SK-N-SH (cell line): ENCODE measurements around the gene FAM222B. TPM values are rescaled to one million over a fixed set of nuclear protein-coding genes. Genes with fewer than 3 reads are reported as not detected.

Experiments used
- CTCF ChIA-PET: fragments of 300-600, 350-600 bp; formaldehyde crosslinking; extraction: SDS; loops from one replicate; lab custom pipeline; 2021; lab: Yijun Ruan, JAX
- POLR2A ChIA-PET: fragments of 350-600 bp; sonication (Branson Sonifier 250); formaldehyde crosslinking; extraction: SDS; loops from one replicate; lab custom pipeline; 2020; ENCODE audit warnings: antibody characterized with exemption, inconsistent platforms; lab: Yijun Ruan, JAX
- DNase-seq: peaks from one replicate; pipeline ENCODE4 v3.0.0; 2012
- H2AFZ ChIP-seq: fragments of 200-600 bp; sonication (generic); 2 replicates; pipeline ENCODE4 v1.8.1; 2016; ENCODE audit warnings: antibody characterized with exemption, mild to moderate bottlenecking, low read depth
- H3F3A ChIP-seq: fragments of 200-600 bp; sonication (generic); replicated peaks from 2 replicates; pipeline ENCODE3; 2016; ENCODE audit warnings: antibody characterized with exemption, mild to moderate bottlenecking; ENCODE audit not compliant: insufficient read depth
- H3K27ac ChIP-seq, 2 experiments: fragments of 200-500 bp in 1 of 2; fragments of 200-600 bp in 1 of 2; sonication (Bioruptor generic) in 1 of 2; sonication (generic), shearing (Covaris generic) in 1 of 2; 2 replicates each; pipeline versions ENCODE4 v1.5.1 to v1.6.1; 2014 to 2016; ENCODE audit warnings: low read depth in 2 of 2, inconsistent platforms in 1 of 2, low read length in 1 of 2, mild to moderate bottlenecking in 1 of 2, mixed read lengths in 1 of 2
- H3K27me3 ChIP-seq: fragments of 200-600 bp; sonication (generic), shearing (Covaris generic); 2 replicates; pipeline ENCODE4 v1.6.1; 2016; ENCODE audit warnings: mixed run types; ENCODE audit not compliant: insufficient read depth
- H3K36me3 ChIP-seq, 2 experiments: fragments of 200-500 bp in 1 of 2; fragments of 200-600 bp in 1 of 2; sonication (Bioruptor generic) in 1 of 2; sonication (generic) in 1 of 2; replicated peaks in 1 of 2; 2 replicates each; pipeline versions ENCODE3 to v1.5.1; 2014 to 2016; ENCODE audit warnings: low read length in 1 of 2, mild to moderate bottlenecking in 1 of 2; ENCODE audit not compliant: insufficient read depth in 2 of 2, control insufficient read depth in 1 of 2
- H3K4me1 ChIP-seq, 2 experiments: fragments of 200-500 bp in 1 of 2; fragments of 200-600 bp in 1 of 2; sonication (Bioruptor generic) in 1 of 2; sonication (generic), shearing (Covaris generic) in 1 of 2; 2 replicates each; pipeline versions ENCODE4 v1.5.1 to v1.6.1; 2014 to 2016; ENCODE audit warnings: low read depth in 1 of 2, low read length in 1 of 2, mixed run types in 1 of 2; ENCODE audit not compliant: insufficient read depth in 2 of 2, control insufficient read depth in 1 of 2
- H3K4me2 ChIP-seq: fragments of 200-600 bp; sonication (generic), shearing (Covaris generic); 2 replicates; pipeline ENCODE4 v1.6.1; 2017; ENCODE audit warnings: mixed run types
- H3K4me3 ChIP-seq, 2 experiments: fragments of 200-500 bp in 1 of 2; fragments of 200-600 bp in 1 of 2; sonication (Bioruptor generic) in 1 of 2; sonication (generic), shearing (Covaris generic) in 1 of 2; 2 replicates each; pipeline versions ENCODE4 v1.5.1 to v1.8.1; 2014 to 2016; ENCODE audit warnings: low read depth in 2 of 2, inconsistent platforms in 1 of 2, low read length in 1 of 2, mild to moderate bottlenecking in 1 of 2, mixed read lengths in 1 of 2, moderate library complexity in 1 of 2
- H3K79me2 ChIP-seq: fragments of 200-600 bp; sonication (generic); 2 replicates; pipeline ENCODE4 v1.8.1; 2017; ENCODE audit warnings: mild to moderate bottlenecking; ENCODE audit not compliant: insufficient read depth
- H3K9ac ChIP-seq: fragments of 200-600 bp; sonication (generic); 2 replicates; pipeline ENCODE4 v1.6.1; 2017; ENCODE audit warnings: mixed run types
- H3K9me2 ChIP-seq: fragments of 200-600 bp; sonication (generic); 2 replicates; pipeline ENCODE4 v1.6.1; 2017; ENCODE audit warnings: mixed run types
- H3K9me3 ChIP-seq: fragments of 200-600 bp; sonication (generic); 2 replicates; pipeline ENCODE4 v1.6.1; 2017; ENCODE audit warnings: mixed run types, mild to moderate bottlenecking, moderate library complexity
- H4K20me1 ChIP-seq: fragments of 200-600 bp; sonication (generic); 2 replicates; pipeline ENCODE4 v1.6.1; 2017; ENCODE audit warnings: mild to moderate bottlenecking, mixed run types; ENCODE audit not compliant: insufficient read depth
- ELF1 ChIP-seq: IDR thresholded peaks from 2 replicates; pipeline ENCODE4 v1.4.0; 2012
- FOSL2 ChIP-seq: IDR thresholded peaks from 2 replicates; pipeline ENCODE4 v1.4.0; 2012; ENCODE audit warnings: low read depth, mild to moderate bottlenecking, moderate library complexity, borderline replicate concordance
- FOXM1 ChIP-seq: IDR thresholded peaks from 2 replicates; pipeline ENCODE4 v1.4.0; 2012; ENCODE audit warnings: low read depth, mild to moderate bottlenecking
- GABPA ChIP-seq: IDR thresholded peaks from 2 replicates; pipeline ENCODE4 v1.4.0; 2012; ENCODE audit warnings: low read depth, mild to moderate bottlenecking
- GATA2 ChIP-seq: sonication (generic); formaldehyde crosslinking; IDR thresholded peaks from 2 replicates; pipeline ENCODE4 v1.5.0; 2020; ENCODE audit warnings: mild to moderate bottlenecking, missing genetic modification reagents
- MEF2A ChIP-seq: IDR thresholded peaks from 2 replicates; pipeline ENCODE4 v1.4.0; 2012; ENCODE audit warnings: low read depth, borderline replicate concordance
- NFIC ChIP-seq: IDR thresholded peaks from 2 replicates; pipeline ENCODE4 v1.4.0; 2012; ENCODE audit warnings: borderline replicate concordance
- NRF1 ChIP-seq: IDR thresholded peaks from 2 replicates; pipeline ENCODE4 v1.6.1; 2012; ENCODE audit warnings: low read depth, mild to moderate bottlenecking, low read length
- RAD21 ChIP-seq: IDR thresholded peaks from 2 replicates; pipeline ENCODE4 v1.6.1; 2012; ENCODE audit warnings: mild to moderate bottlenecking, low read length
- RXRA ChIP-seq: IDR thresholded peaks from 2 replicates; pipeline ENCODE4 v1.4.0; 2012; ENCODE audit warnings: low read depth, mild to moderate bottlenecking, borderline replicate concordance
- SMC3 ChIP-seq: IDR thresholded peaks from 2 replicates; pipeline ENCODE4 v1.6.1; 2012; ENCODE audit warnings: low read depth, low read length, improper control_type of control experiment
- TCF12 ChIP-seq: IDR thresholded peaks from 2 replicates; pipeline ENCODE4 v1.4.0; 2012
- YY1 ChIP-seq: IDR thresholded peaks from 2 replicates; pipeline ENCODE4 v1.4.0; 2012; ENCODE audit warnings: low read depth, mild to moderate bottlenecking
- WGBS: methylation state at CpG from one replicate; pipeline ENCODE4 v1.1.6; 2017; ENCODE audit warnings: low lambda C conversion rate; 5-methylcytosine and 5-hydroxymethylcytosine counted together
- polyA plus RNA-seq, 3 experiments: library from polyadenylated mRNA; depleted of rRNA; stranded (reverse); fragments of >200 nt; gene quantifications; 2 replicates each; pipeline ENCODE4 v1.2.3, GENCODE V29; 2012
- TF ChIP-seq, protein P1 (sequence below): IDR thresholded peaks from 2 replicates; pipeline ENCODE4 v1.4.0; 2012; ENCODE audit warnings: low read depth, borderline replicate concordance
- TF ChIP-seq, protein P2 (sequence below): IDR thresholded peaks from 2 replicates; pipeline ENCODE4 v1.4.0; 2012; ENCODE audit warnings: low read depth, borderline replicate concordance
- TF ChIP-seq, protein P3 (sequence below): fragments of 200-600 bp; sonication (generic); IDR thresholded peaks from 2 replicates; pipeline ENCODE4 v1.6.1; 2017; ENCODE audit warnings: antibody characterized with exemption, mild to moderate bottlenecking, moderate library complexity

FAM222B gene
- polyA plus RNA-seq, 1 of the 3 experiments (the other 2 are of a cell fraction): 9.0 TPM

DNA sequence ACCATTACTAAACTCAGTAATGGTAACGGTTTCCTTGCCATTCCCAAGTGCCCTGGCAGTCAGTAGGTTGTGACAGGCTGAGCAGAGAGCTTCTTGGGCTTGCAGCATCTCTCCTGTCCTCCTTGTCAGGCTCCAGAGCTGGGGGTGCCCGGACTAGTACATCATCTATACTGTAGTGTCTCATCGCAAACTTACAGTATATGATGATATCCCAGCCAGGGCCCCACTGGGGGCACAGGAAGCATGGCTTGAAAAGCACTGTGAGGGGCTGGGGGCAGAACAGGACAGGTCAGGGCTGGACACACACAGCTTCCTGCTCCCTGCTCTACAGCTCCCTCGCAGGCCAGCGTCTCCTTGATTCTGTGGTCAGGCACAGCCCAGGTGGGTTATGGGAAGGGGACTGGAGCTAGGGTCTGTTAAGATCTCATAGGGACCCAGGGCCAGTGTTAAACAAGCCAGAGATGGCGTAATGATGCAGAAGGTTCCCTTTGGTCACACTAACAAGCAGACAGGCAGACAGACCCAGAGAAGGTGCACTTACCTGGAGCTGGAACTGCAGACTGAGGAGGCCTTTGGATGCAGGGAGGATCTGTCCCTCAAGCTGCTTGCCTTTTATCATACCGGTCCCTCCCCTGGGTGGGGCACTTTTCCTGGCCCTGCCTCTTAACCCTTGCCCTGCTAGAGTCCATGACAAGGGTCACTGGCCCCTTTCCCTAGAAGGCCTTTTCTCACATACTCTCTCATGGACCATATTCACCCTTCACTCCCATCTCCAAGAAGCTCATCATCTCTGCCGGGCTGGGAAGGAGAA is 19.0 kb upstream of the FAM222B start (continued):
- TF ChIP-seq, protein P1, sequence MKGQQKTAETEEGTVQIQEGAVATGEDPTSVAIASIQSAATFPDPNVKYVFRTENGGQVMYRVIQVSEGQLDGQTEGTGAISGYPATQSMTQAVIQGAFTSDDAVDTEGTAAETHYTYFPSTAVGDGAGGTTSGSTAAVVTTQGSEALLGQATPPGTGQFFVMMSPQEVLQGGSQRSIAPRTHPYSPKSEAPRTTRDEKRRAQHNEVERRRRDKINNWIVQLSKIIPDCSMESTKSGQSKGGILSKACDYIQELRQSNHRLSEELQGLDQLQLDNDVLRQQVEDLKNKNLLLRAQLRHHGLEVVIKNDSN: no peak

DNA sequence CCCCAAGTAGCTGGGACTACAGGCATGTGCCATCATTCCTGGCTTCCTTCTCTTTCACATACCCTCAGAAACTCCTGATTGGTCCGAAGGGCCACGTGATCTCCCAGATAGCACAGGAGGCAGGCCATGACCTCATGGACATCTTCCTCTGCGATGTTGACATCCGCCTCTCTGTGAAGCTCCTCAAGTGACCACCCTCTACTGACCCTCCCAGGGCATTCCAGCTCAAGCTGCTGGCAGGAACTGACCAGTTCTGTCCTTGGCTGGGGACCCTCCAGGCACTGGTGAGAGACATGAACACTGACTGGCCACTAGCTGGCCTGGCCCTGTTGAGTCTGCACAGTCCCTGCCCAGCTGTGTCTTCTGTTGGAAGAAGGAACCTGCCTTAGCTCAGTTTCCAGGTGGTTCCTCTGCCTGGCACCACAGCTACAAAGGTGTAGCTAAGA is 17.8 kb upstream of the FAM222B start:
- Histone ChIP-seq H3K9ac (no peak overlapping the region), H3K4me1 (peaks cover 0 to 3% of the 10 kb centered on the region in 2 experiments; a peak in 2 of 4 replicates), H3K9me2 (no peaks in the 10 kb centered on the region), H3K4me3 (no peak overlapping the region), H3K79me2 (peaks cover 9% of the 10 kb centered on the region), H4K20me1 (no peaks in the 10 kb centered on the region), H3K36me3 (peaks cover 7 to 28% of the 10 kb centered on the region in 2 experiments), H3K27me3 (no peaks in the 10 kb centered on the region), H3F3A (no peaks in the 10 kb centered on the region), H3K9me3 (no peaks in the 10 kb centered on the region), H3K27ac (no peak overlapping the region), H3K4me2 (no peak overlapping the region), H2AFZ (no peak overlapping the region)
- ChIA-PET POLR2A (interaction anchor here (0.7 to 1.0 kb wide), 2 partner anchors 18 to 91 kb away, joined by 3 read pairs; partner anchors contain the start of gene PHF12), CTCF (interaction anchor here (0.9 kb wide), 1 partner anchor 93 kb away, joined by 3 read pairs; no protein-coding TSS in a partner anchor)
- WGBS: 94% methylated on average over 4 of the region's 4 CpGs
- DNase-seq: no peak
- TF ChIP-seq, protein P2, sequence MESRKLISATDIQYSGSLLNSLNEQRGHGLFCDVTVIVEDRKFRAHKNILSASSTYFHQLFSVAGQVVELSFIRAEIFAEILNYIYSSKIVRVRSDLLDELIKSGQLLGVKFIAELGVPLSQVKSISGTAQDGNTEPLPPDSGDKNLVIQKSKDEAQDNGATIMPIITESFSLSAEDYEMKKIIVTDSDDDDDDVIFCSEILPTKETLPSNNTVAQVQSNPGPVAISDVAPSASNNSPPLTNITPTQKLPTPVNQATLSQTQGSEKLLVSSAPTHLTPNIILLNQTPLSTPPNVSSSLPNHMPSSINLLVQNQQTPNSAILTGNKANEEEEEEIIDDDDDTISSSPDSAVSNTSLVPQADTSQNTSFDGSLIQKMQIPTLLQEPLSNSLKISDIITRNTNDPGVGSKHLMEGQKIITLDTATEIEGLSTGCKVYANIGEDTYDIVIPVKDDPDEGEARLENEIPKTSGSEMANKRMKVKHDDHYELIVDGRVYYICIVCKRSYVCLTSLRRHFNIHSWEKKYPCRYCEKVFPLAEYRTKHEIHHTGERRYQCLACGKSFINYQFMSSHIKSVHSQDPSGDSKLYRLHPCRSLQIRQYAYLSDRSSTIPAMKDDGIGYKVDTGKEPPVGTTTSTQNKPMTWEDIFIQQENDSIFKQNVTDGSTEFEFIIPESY: no peak
- TF ChIP-seq RXRA: no peak
- no peak for TF ChIP-seq NFIC
- no peak for TF ChIP-seq NRF1
- no peak for TF ChIP-seq ELF1
- no peak for TF ChIP-seq TCF12
- no peak for TF ChIP-seq FOSL2
- TF ChIP-seq MEF2A: no peak
- TF ChIP-seq GABPA: no peak
- TF ChIP-seq RAD21: no peak
- TF ChIP-seq, protein P3, sequence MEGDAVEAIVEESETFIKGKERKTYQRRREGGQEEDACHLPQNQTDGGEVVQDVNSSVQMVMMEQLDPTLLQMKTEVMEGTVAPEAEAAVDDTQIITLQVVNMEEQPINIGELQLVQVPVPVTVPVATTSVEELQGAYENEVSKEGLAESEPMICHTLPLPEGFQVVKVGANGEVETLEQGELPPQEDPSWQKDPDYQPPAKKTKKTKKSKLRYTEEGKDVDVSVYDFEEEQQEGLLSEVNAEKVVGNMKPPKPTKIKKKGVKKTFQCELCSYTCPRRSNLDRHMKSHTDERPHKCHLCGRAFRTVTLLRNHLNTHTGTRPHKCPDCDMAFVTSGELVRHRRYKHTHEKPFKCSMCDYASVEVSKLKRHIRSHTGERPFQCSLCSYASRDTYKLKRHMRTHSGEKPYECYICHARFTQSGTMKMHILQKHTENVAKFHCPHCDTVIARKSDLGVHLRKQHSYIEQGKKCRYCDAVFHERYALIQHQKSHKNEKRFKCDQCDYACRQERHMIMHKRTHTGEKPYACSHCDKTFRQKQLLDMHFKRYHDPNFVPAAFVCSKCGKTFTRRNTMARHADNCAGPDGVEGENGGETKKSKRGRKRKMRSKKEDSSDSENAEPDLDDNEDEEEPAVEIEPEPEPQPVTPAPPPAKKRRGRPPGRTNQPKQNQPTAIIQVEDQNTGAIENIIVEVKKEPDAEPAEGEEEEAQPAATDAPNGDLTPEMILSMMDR: no peak
- no peak for TF ChIP-seq FOXM1
- TF ChIP-seq YY1: no peak
- no peak for TF ChIP-seq GATA2
- no peak for TF ChIP-seq SMC3
